Measurements from ENCODE around the gene COG5. TPM values are rescaled to one million over a fixed set of nuclear protein-coding genes. Genes with fewer than 3 reads are reported as not detected.

COG5 gene
- total and polyA plus RNA-seq, 10 of the 15 experiments (the other 5 are each of a cell fraction or from before 2014, with no cell fraction given), result 5.5 to 27.9 (median 15.6) TPM

DNA sequence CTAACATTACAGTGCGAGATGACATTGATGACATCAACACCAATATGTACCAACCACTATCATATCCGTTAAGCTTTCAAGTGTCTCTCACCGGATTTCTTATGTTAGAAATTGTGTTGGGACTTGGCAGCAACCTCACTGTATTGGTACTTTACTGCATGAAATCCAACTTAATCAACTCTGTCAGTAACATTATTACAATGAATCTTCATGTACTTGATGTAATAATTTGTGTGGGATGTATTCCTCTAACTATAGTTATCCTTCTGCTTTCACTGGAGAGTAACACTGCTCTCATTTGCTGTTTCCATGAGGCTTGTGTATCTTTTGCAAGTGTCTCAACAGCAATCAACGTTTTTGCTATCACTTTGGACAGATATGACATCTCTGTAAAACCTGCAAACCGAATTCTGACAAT, 89.6 kb downstream of the COG5 start:
- Histone ChIP-seq H3K4me2 (ENCODE audit: control insufficient read depth, insufficient read depth) (no peak overlapping the region), H3K9me3 (replicated peaks; ENCODE audit: control insufficient read depth, insufficient read depth, low read length) (no peaks in the 10 kb centered on the region), H2AFZ (ENCODE audit: control insufficient read depth, low read depth, low read length) (no peak overlapping the region), H3K36me3 (ENCODE audit: control insufficient read depth in 2 of 2, insufficient read depth in 2 of 2, low read length in 1 of 2) (no peaks in the 10 kb centered on the region; a peak in 1 of 4 replicates), H3K27me3 (replicated peaks in 1 of 2; ENCODE audit: control insufficient read depth in 2 of 2, insufficient read depth in 2 of 2, low read length in 1 of 2) (no peaks in the 10 kb centered on the region), H3K4me1 (ENCODE audit: control insufficient read depth, insufficient read depth, low read length) (no peaks in the 10 kb centered on the region), H4K20me1 (ENCODE audit: control insufficient read depth, insufficient read depth) (no peaks in the 10 kb centered on the region), H3K9ac (ENCODE audit: control insufficient read depth, insufficient read depth, low read length) (no peak overlapping the region), H3K27ac (ENCODE audit: control insufficient read depth, insufficient read depth) (no peak overlapping the region), H3K4me3 (no peak overlapping the region), H3K79me2 (ENCODE audit: control insufficient read depth, insufficient read depth, low read length) (no peaks in the 10 kb centered on the region)
- WGBS (ENCODE audit: insufficient coverage, insufficient replicate concordance, low lambda C conversion rate, missing lambda C conversion rate), result 83% methylated on average over 5 of the region's 5 CpGs
- no peak for FAIRE-seq
- no peak for ATAC-seq
- DNase-seq (ENCODE audit: low read depth, low spot score), result no peak
- intact Hi-C loops (cut with micrococcal nuclease; ENCODE audit: unreplicated experiment) (no loop called here), in situ Hi-C loops (cut with MboI) (no loop called here)
- SMC1A ChIA-PET (ENCODE audit: uncharacterized antibody, unreplicated experiment), result no interaction called here
- no peak for TF ChIP-seq RCOR1 (conservative IDR thresholded peaks at IDR 0.05; ENCODE audit: low read depth, low read length)
- no peak for TF ChIP-seq ZBTB4 (CRISPR knock-in tag; IDR thresholded peaks at IDR 0.05)
- no peak for TF ChIP-seq TCF12 (IDR thresholded peaks at IDR 0.05; ENCODE audit: low read depth, low read length)
- no peak for TF ChIP-seq POLR2AphosphoS5 (IDR thresholded peaks at IDR 0.05; ENCODE audit: low read length)
- no peak for TF ChIP-seq SRF (IDR thresholded peaks at IDR 0.05; ENCODE audit: low read depth in 2 of 2, low read length in 2 of 2)
- RAD21 ChIA-PET (ENCODE audit: unreplicated experiment), result no interaction called here
- POLR2A ChIA-PET, result no interaction called here
- CTCF ChIA-PET, result no interaction called here
- no TSS peak for BruUV-seq (replicated peaks)
